Dedifferentiated amniotic fluid mesenchymal stem cell (primary cell): ENCODE measurements around the gene FCAMR.
"Not testable (repeated sequence)": the region's sequence is repeated elsewhere in the genome, so short reads cannot be mapped to it uniquely, and the experiment has no call there.

ENCODE experiments used
- DNase-seq: peaks from one replicate; pipeline ENCODE4 v3.0.0-alpha.2; 2016; ENCODE audit errors: extremely low spot score

The FCAMR gene

DNA sequence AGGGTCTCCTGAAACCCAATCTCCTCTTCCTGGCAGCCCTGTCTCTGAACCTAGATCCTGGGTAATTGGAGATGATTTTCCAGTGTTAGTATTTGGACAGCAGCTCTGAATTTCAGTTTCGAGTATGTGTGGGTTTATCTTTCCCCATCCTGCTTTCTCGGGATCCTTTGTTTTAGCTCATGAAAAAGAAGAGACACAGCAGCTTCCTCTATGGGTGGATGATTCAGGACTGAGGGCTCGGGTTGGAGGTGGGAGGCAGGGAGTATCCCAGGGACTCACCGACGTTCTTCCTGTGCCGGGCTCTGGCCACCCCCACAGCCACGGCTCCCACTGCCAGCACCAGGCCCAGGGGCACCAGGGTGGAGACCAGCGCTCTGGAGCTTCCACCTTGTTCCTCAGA, 38.1 kb downstream of the FCAMR start:
- no peak for DNase-seq

DNA sequence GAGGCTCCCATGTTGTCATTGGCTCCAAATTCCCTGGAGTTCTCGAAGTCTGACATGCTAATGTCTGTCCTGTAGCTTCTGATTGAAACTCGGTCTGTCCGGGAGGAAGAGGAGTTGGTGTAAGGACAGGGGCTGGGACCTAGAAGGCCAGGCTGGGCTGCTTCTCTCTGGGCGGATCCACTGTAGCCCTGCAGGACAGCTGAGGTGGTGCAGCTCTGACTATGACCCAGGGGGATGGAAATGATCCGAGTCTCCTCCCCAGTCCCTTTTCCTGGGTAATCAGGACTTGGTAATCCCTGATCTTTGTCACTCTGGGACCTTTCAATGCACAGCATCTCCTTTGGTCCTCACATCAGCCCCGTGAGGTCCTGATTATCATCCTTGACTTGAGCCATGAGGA, 38.6 kb downstream of the FCAMR start:
- no peak for DNase-seq

DNA sequence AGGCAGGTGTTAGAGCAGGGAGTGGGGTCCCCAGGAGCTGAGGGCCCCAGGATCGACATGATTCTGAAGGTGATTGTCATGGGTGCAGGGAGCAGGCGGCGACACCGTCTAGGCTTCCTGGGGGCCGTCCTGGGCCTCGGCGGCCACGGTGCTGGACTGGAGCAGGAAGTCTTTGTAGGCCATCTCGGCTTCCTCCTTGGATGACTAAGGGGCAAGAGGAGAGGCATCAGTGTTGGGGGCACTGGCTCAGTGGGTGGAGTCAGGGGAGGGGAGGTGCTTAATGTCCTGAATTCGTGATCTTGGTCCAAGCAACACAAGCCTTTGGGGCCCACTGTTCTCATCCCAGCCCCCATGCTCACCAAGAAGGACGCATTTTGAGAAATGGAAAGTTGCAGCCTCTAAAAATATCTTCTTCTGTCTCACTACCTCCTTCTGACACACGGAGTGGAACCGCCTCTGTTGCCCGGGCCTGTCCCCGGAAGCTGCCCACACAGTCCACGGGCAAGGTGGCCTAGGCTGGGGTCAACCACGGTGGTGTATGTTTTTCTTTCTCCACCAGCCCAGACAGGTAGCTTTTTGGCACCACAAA, 40.0 kb downstream of the FCAMR start:
- DNase-seq, result no peak

DNA sequence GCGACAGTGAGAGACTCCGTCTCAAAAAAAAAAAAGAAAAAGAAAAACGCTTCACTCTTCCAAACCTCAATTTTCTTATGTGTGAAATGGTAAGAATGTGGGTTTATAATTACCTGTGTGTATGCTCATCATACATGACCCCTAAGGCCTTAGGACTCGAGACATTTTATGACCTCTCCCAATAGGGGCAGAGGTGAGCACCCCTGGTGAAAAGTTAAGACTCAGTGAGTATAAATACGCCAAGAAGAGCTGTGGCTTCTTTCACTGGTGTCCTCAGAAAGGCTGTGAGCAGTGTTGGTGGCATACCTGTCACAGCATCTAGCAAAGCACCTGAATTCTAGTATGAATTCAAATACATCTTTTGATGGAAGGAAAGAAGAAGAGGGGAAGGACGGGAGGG, 40.7 kb downstream of the FCAMR start:
- no peak for DNase-seq

- DNase-seq, result no peak
Observed at GRCh38 chr1:206926286-206926685, 44.0 kb downstream of the FCAMR start.

DNA sequence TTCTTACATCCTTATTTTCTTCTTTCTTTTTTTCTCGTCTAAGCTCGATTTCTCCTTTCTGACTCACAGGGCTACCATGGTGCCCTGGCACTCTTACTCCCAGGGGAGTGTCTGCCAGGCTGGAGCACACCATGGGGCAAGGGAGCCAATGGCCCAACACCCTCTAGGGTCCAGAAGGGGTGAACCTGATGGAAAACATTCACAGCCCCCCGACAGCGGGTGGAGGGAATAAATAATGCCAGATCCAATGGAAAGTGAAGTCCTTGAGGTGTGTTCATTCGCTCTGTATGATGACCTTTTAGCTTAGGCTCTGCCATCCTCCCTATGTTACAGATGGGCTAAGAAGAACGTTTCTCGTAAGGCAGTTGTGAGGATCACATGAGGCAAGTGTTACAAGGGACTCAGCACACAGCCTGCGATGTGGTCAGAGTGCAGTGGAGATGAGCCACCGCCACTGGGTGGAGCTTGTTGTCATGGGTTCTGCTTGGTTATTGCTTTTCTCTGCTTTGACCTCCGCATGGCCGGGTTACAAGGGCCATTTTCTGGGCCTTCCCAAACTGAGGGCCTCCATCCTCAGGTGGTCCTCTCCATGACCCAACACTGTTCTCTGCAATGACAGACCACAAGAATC, 45.0 kb downstream of the FCAMR start:
- DNase-seq, result no peak

GRCh38 chr1:206924592-206925105, 45.6 kb downstream of the FCAMR start:
- no peak for DNase-seq

DNA sequence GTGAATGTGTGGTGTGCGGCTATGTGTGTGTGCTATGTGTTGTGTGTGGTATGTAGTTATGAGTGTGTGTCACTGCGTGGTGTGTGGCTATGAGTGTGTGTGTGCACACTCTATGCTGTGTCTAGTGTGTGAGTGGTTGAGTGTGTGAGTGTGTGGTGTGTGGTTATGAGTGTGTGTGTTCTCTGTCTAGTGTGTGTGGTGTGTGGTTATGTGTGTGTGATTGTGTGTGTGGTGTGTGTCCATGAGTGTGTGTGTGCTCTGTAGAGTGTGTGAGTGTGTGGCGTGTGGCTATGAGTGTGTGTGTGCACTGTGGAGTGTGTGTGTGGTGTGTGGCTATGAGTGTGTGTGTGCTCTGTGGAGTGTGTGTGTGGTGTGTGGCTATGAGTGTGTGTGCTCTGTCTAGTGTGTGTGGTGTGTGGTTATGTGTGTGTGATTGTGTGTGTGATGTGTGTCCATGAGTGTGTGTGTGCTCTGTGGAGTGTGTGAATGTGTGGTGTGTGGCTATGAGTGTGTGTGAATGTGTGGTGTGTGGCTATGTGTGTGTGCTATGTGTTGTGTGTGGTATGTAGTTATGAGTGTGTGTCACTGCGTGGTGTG, 46.2 kb downstream of the FCAMR start:
- not testable (repeated sequence) for DNase-seq

DNA sequence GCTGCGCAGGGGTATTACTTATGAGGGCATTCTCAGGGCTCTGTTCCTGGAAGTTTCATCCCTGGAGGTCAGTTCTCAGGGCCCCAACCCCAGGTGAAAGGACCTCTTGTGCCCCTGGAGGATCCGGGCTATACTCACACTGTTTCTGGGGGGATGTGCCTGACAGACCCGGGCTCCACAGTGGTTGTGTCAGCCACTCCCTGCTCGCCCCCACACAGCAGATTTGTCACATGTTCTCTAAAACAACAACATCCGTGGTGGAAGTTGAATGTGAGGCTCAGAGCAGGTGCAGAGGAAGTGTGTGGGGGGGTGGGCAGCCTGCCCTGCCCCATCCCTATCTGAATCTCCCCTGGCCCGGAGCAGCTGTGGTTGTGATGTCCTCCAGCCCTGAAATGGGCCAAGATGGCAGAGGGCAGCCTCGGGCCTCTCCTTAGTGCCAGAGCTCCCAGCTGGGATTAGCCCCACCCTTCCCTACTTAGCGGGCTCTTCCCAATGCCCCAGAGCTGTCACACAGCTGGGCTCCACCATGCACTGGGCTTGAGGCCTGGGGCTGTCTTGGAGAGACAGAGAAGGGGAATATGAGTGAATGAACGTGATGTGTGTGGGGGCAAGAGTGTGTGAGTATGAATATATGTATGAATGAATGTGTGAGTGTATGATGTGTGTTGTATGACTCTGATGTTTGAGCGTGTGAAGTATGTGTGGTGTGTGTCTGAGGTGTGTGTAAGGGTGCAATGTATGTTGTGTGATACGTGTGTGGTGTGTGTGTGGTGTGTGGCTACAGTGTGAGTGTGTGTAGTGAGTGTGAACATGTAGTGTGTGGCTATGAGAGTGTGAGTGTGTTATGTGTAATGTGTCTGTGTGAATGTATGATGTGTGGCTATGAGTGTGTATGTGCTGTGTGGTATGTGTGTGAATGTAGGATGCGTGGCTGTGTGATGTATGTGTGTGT, 47.0 kb downstream of the FCAMR start:
- DNase-seq, result no peak

DNA sequence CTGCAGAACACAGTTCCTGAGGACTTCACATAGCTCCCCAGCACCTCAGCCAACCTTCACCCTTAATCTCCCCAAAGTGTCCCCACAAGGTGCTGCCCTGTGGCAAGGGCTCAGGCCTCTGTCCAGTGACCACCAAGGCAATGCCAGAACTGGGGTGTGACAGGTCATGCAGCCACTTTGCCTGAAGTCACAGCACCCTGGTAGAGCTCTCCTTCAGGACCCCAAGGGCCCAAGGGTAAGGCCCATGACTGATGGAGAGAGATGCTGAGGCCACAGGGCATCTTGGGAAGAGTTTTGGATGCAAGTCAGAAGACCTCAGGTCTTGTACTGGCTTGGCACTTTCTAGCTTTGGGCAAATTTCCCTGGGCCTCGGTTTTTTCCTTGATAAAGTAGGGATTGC, 47.7 kb downstream of the FCAMR start:
- DNase-seq, result no peak

- no peak for DNase-seq
Observed at GRCh38 chr1:206921772-206922265, 48.4 kb downstream of the FCAMR start, which contains the start of gene FCMR. FCMR (minus strand) TSS chr1:206921941; CDS start chr1:206921854, 87 bp downstream.

- DNase-seq, result no peak
Observed at GRCh38 chr1:206918076-206918475, 52.2 kb downstream of the FCAMR start.

GRCh38 chr1:206916000-206916709, 54.1 kb downstream of the FCAMR start:
- no peak for DNase-seq

GRCh38 chr1:206915030-206915735, 55.1 kb downstream of the FCAMR start:
- no peak for DNase-seq

DNA sequence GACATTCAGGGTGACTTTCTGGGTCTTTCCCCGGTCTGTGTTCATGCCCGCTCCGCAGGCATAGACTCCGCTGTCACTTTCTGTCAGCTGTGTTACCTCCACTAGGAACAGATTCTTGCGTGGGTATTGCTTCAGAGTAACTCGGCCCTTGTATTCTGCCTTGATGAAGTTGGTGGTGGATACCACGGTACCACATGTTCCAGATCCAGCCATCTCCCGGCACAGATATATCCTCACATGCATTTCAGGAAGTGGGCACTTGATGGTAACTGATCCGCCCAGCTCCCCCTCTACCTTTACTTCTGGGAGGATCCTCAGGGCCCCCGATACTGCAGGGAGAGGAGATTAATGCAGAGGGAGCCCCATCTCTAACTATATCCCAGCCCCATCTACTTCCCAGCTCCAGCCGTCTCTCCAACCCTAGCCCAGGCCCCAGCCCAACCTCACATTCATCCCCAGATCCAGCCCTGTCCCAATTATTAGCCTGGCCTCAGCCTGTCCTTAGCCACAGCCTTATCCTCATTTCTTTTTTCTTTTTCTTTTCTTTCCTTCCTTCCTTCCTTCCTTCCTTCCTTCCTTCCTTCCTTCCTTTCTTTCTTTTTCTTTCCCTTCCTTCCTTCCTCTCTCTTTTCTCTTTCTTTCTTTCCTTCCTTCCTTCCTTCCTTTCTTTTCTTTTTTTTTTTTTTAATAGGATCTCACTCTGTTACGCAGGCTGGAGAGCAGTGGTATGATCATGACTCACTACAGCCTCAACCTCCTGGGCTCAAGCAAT, 56.3 kb downstream of the FCAMR start:
- no peak for DNase-seq

GRCh38 chr1:206912445-206913095, 57.7 kb downstream of the FCAMR start:
- DNase-seq, result peak; percentile 88

- peak; percentile 74 for DNase-seq
Observed at GRCh38 chr1:206911064-206911663, 59.1 kb downstream of the FCAMR start.

GRCh38 chr1:206909883-206910318, 60.4 kb downstream of the FCAMR start:
- DNase-seq, result no peak
